Jurkat, Clone E6-1 (cell line): ENCODE data around the gene TP53TG5. TPM values are rescaled to one million over a fixed set of nuclear protein-coding genes. Genes with fewer than 3 reads are reported as not detected.

ENCODE experiments used
- DNase-seq: peaks from one replicate; pipeline ENCODE4 v3.0.0-alpha.2; 2011; ENCODE audit warnings: low read depth, low spot score
- H3K4me3 ChIP-seq: 2 replicates; pipeline ENCODE4 v1.5.1; 2011; ENCODE audit warnings: mild to moderate bottlenecking, low read length, control low read depth, moderate library complexity
- polyA plus RNA-seq: library from polyadenylated mRNA; unstranded; fragments of >200 nt; gene quantifications from one replicate; pipeline ENCODE4 v1.2.1, GENCODE V29; 2012; ENCODE audit warnings: missing spikeins; ENCODE audit not compliant: insufficient read length, insufficient read depth

The TP53TG5 gene
- polyA plus RNA-seq = not detected

DNA sequence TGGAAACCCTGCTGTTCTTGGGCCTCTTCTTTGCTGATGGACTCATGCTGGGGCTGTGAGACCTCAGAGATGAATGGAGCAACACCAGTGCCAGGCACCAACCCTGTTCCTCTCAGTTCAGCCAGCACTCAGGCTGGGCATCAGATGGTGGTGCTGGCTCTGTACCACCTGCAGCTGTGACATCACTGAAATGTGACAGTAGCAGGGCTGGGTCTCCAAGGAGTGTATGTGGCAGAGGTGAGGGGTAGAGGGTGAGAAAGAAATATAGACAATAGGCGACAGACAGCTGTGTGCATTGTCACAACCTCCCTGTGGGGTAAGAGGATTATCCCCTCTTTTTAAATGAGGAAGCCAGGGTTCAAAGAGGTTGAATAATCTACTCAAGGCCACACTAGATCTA, at the start of gene TP53TG5:
Gene TP53TG5 (minus strand): TSS at position 135 of the 400 bp plus-strand sequence. CDS start 89 bp downstream, at position 46.
- peak; percentile 8 for DNase-seq
- no peak within 1 kb of the TSS for H3K4me3 ChIP-seq

GRCh38 chr20:45427236-45428149, 49.4 kb upstream of the TP53TG5 start:
- H3K4me3 ChIP-seq = no peak overlapping the region
- no peak for DNase-seq

DNA sequence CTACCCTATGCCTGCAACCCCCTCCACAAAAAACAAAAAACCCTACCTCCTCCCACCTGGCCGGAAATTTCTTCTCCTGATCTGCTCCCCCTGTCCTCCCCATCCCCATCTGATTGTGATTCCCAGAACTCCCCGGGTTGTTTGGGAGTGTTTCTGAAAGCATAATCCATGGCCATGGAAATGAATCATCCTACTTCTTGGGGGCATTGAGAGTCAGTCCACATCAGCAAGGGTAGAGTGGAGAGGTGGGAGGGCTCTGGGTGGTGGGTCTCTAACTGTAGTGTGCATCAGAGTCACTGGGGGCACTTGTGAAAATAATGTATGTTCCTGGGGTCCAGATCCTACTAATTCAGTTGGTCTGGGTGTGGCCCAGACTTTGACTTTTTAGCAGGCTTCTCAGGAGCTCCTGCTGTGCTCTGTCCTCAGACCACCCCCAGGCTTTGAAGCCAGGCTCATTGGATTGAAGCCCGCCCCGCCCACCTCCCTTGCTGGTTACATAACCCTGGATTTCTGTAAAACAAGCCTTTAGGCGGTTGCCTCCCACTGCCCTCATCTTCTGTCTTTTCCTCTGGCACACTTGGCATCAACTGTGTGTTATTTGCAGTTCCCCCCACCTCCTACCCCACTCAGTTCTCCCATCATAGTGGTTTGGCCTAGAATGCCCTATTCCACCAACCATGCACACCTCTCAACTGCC, 48.3 kb upstream of the TP53TG5 start:
- no peak for DNase-seq
- no peak overlapping the region for H3K4me3 ChIP-seq

DNA sequence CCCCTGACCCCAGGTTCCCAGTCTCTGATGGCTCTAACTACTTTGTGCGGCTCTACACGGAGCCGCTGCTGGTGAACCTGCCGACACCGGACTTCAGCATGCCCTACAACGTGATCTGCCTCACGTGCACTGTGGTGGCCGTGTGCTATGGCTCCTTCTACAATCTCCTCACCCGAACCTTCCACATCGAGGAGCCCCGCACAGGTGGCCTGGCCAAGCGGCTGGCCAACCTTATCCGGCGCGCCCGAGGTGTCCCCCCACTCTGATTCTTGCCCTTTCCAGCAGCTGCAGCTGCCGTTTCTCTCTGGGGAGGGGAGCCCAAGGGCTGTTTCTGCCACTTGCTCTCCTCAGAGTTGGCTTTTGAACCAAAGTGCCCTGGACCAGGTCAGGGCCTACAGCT, 47.4 kb upstream of the TP53TG5 start:
- no peak overlapping the region for H3K4me3 ChIP-seq
- DNase-seq = no peak

GRCh38 chr20:45423700-45424099, 45.6 kb upstream of the TP53TG5 start:
- no peak for DNase-seq
- no peak overlapping the region for H3K4me3 ChIP-seq

- H3K4me3 ChIP-seq = no peak overlapping the region
- no peak for DNase-seq
Observed at GRCh38 chr20:45420125-45420524, 42.0 kb upstream of the TP53TG5 start.

- no peak for DNase-seq
Observed at GRCh38 chr20:45419188-45420091, 41.3 kb upstream of the TP53TG5 start.

DNA sequence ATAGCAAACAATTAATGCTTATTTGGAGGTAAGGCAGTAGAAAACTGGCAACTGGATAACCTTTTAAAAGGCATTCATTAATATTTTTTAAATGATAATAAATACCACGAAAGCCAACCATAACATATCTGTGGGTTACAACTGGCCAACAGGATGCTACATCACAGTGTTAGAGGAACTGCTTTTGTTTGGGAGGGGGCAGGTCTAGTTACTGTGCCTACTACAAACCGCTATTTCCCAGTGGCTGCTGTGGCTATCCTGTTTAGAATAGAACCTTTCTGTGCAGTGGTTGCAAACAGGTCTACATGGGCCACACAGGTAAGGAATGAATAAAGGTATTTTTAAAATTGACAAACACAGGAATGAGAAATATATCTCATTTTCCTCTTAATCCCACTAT, 38.8 kb upstream of the TP53TG5 start:
- DNase-seq = no peak
- H3K4me3 ChIP-seq = peak overlapping the region; percentile 98

More at GRCh38 chr20:45419188-45420091, 41.3 kb upstream of the TP53TG5 start:
- no peak overlapping the region for H3K4me3 ChIP-seq

DNA sequence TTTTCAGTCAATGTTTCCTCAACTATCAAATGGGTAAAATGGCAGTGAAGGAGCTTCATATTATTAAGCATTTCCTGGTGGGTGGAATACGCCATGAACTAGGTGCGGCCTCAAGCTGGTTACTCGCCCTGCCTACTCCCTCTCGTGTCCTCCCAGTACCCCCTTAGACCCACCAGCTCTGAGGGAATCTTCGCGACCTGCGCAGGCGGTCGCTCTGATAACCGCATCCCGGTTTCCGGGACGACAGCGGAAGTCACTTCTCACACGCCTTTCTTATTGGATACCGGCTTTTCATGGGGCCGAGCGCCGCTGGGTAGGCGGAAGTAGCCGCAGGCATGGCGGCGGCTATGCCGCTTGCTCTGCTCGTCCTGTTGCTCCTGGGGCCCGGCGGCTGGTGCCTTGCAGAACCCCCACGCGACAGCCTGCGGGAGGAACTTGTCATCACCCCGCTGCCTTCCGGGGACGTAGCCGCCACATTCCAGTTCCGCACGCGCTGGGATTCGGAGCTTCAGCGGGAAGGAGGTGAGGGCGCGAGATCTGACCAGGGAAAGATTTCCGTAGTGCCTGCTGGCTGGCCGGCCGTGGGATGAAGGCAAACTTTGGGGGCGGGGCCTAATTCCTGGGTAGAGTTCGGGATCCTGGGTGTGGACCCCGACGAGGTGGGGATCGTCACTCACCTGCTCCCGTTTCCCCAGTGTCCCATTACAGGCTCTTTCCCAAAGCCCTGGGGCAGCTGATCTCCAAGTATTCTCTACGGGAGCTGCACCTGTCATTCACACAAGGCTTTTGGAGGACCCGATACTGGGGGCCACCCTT, 37.9 kb upstream of the TP53TG5 start, which contains the start of gene PIGT:
Gene PIGT (plus strand): TSS at position 320 of the 816 bp plus-strand sequence. CDS start 16 bp downstream, at position 336.
- H3K4me3 ChIP-seq = peak within 1 kb of the TSS; percentile 98
- DNase-seq = peak; percentile 89

DNA sequence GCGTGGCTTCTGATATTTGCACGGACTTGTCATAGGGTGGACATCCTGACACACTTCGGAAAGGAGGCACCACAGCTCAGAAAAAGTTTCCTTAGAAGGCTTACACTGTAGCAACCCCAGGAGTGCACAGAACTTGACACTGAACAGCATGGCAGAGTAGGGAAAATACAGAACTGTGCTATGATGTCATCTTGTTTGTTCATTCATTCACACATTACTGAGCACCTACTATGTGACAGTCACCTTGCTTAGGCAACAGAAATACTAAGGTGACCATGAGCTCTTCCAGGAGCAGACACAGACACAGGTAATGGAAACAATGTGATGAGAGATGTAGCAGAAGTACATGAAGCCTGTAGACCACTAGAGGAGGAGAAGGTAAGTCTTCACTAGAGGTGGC, 35.4 kb upstream of the TP53TG5 start:
- H3K4me3 ChIP-seq = no peak overlapping the region
- no peak for DNase-seq

GRCh38 chr20:45412653-45413052, 34.5 kb upstream of the TP53TG5 start:
- H3K4me3 ChIP-seq = no peak overlapping the region
- no peak for DNase-seq

DNA sequence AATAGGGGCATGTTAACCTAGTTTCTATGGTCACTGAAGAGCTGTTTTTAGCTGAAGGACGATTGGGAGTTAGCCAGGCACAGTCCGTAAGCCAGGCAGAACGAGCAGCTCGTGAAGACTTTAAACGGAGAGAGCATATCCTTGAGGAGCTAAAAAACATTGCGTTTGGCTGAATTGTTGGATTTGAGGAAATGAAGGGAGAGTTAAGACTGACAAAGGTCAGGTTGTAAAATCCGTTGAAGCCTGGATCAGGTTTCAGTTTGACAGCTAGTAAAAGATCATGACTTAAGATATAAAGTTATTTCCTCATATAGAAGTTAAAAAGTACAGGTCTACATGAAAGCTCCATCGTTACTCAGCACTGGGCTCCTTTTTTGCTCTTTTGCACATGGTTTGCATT, 32.8 kb upstream of the TP53TG5 start:
- DNase-seq = no peak

GRCh38 chr20:45409521-45410272, 31.6 kb upstream of the TP53TG5 start:
- DNase-seq = no peak
- no peak overlapping the region for H3K4me3 ChIP-seq

More for the DNA sequence above, 32.8 kb upstream of the TP53TG5 start:
- no peak overlapping the region for H3K4me3 ChIP-seq

GRCh38 chr20:45408646-45409213, 30.6 kb upstream of the TP53TG5 start:
- H3K4me3 ChIP-seq = no peak overlapping the region
- no peak for DNase-seq

GRCh38 chr20:45407783-45408645, 29.9 kb upstream of the TP53TG5 start, which contains the start of gene DBNDD2:
Gene DBNDD2 (plus strand): TSS chr20:45408289. CDS start chr20:45408468, 179 bp downstream.
- no peak for DNase-seq
- H3K4me3 ChIP-seq = peak within 1 kb of the TSS; percentile 77

GRCh38 chr20:45407067-45407745, 29.1 kb upstream of the TP53TG5 start:
- no peak for DNase-seq
- H3K4me3 ChIP-seq = peak overlapping the region; percentile 77
